Upper lobe of left lung (tissue), 6 donors: ENCODE results near the gene DENND2C. TPM values are rescaled to one million over a fixed set of nuclear protein-coding genes. Genes with fewer than 3 reads are reported as not detected.
A peak's percentile ranks its signal among the peaks of the same experiment; 100 is the strongest.

Source experiments
- ATAC-seq, 2 donors: fragments of 200-7000 bp; cut with Tn5 transposase; one replicate each; pipeline ENCODE4 v1.9.1; 2022; ENCODE audit warnings: mild to moderate bottlenecking in 2 of 2, moderate library complexity in 2 of 2; ENCODE audit not compliant: low FRiP score in 2 of 2
- DNase-seq, 2 donors: peaks; one replicate each; pipeline ENCODE4 v3.0.0-alpha.2; 2019 to 2020
- H3K27ac ChIP-seq, 4 donors: fragments of 200-600 bp; sonication (generic); one replicate each; pipeline ENCODE4 v1.5.1; 2016 to 2019
- H3K27me3 ChIP-seq, 4 donors: fragments of 200-600 bp; sonication (generic); one replicate each; pipeline ENCODE4 v1.5.1; 2017 to 2019
- H3K36me3 ChIP-seq, 4 donors: fragments of 200-600 bp; sonication (generic); one replicate each; pipeline ENCODE4 v1.5.1; 2016 to 2019
- H3K4me1 ChIP-seq, 4 donors: fragments of 200-600 bp; sonication (generic); one replicate each; pipeline ENCODE4 v1.5.1; 2018 to 2019
- H3K4me3 ChIP-seq, 4 donors: fragments of 200-600 bp; sonication (generic); one replicate each; pipeline ENCODE4 v1.5.1; 2017 to 2019; ENCODE audit warnings: mild to moderate bottlenecking in 2 of 4, moderate library complexity in 1 of 4
- H3K9me3 ChIP-seq, 4 donors: fragments of 200-600 bp; sonication (generic); one replicate each; pipeline ENCODE4 v1.5.1; 2018 to 2019
- CTCF ChIP-seq, 6 experiments: fragments of 450-650 bp in 4 of 6; fragments of 200-600 bp in 2 of 6; sonication (generic) in 2 of 6; IDR thresholded peaks; one replicate each; pipeline ENCODE4 v1.5.1; 2016 to 2019; ENCODE audit warnings: antibody characterized with exemption in 6 of 6
- EP300 ChIP-seq, 4 donors: sonication (generic); formaldehyde crosslinking; IDR thresholded peaks; one replicate each; pipeline ENCODE4 v1.5.1; 2017; ENCODE audit warnings: antibody characterized with exemption in 4 of 4, control low read depth in 2 of 4
- POLR2A ChIP-seq, 4 donors: fragments of 450-650 bp; IDR thresholded peaks; one replicate each; pipeline ENCODE4 v1.5.1; 2016 to 2017; ENCODE audit warnings: antibody characterized with exemption in 4 of 4, mild to moderate bottlenecking in 2 of 4
- POLR2AphosphoS5 ChIP-seq, 2 donors: sonication (generic); formaldehyde crosslinking; IDR thresholded peaks; one replicate each; pipeline ENCODE4 v1.5.1; 2017; ENCODE audit warnings: antibody characterized with exemption in 2 of 2
- WGBS, 2 donors: methylation state at CpG; one replicate each; pipeline ENCODE4 v1.1.5; 2017 to 2018; 5-methylcytosine and 5-hydroxymethylcytosine counted together
- total RNA-seq, 6 donors: library from RNA; depleted of rRNA in 4 of 6; stranded (reverse); fragments of >200 nt in 4 of 6; gene quantifications; one replicate each; pipeline versions ENCODE4 v1.1.0 to v1.2.1, GENCODE V29; 2016 to 2021
- donor health status: DM: no; HTN: no; CAD: no; lungs with moderate emphysema.
- donor health status: DM: no; HTN: yes; CAD: no; lungs with severe emphysema.

Gene DENND2C
- total RNA-seq, 6 donors from 2014 or later: 2.1 to 6.5 (median 3.6) TPM

- Histone ChIP-seq H3K27ac (peak within 1 kb of the TSS; percentile 91 to 95 (median 94)), H3K4me3 (peak within 1 kb of the TSS; percentile 69 to 84 (median 70)), H3K4me1 (peaks cover 11 to 19% (median 12%) of the 10 kb centered on the region in 4 donors), H3K27me3 (no peaks in the 10 kb centered on the region), H3K36me3 (peaks cover 22 to 72% (median 53%) of the 10 kb centered on the region in 4 donors), H3K9me3 (no peaks in the 10 kb centered on the region)
- 1 to 3% methylated on average over 19 to 38 of the region's 38 CpGs for WGBS, 2 donors
- peak; percentile 95 to 99 for DNase-seq
- TF ChIP-seq POLR2AphosphoS5 (IDR thresholded peaks at IDR 0.05) (peak; percentile 85 to 86), EP300 (IDR thresholded peaks at IDR 0.05) (peak in 1 of 4 donors; percentile 55), CTCF (IDR thresholded peaks at IDR 0.05) (peak in 3 of 6 experiments; percentile 4 to 17 (median 6)), POLR2A (IDR thresholded peaks at IDR 0.05) (peak; percentile 37 to 80 (median 64))
- ATAC-seq: peak; percentile 98 to 100
Observed at GRCh38 chr1:114716304-114717170, 46.7 kb upstream of the DENND2C start, which contains the start of gene NRAS. TSS of gene NRAS (minus strand) at chr1:114716771. CDS start at chr1:114716160, 611 bp downstream.

- ATAC-seq: peak in 1 of 2 donors; percentile 6
- H3K9me3 ChIP-seq: no peaks in the 10 kb centered on the region
- no peaks in the 10 kb centered on the region for H3K27me3 ChIP-seq
- H3K36me3 ChIP-seq: peaks cover 22 to 72% (median 52%) of the 10 kb centered on the region in 4 donors
- 42 to 46% methylated on average over 4 of the region's 4 CpGs for WGBS, 2 donors
- no peak for TF ChIP-seq POLR2A (IDR thresholded peaks at IDR 0.05)
- TF ChIP-seq CTCF (IDR thresholded peaks at IDR 0.05): no peak
- no peak for TF ChIP-seq POLR2AphosphoS5 (IDR thresholded peaks at IDR 0.05)
- TF ChIP-seq EP300 (IDR thresholded peaks at IDR 0.05): no peak
- H3K4me3 ChIP-seq: peak overlapping the region; percentile 69 to 84 (median 70)
- H3K4me1 ChIP-seq: peaks cover 11 to 19% (median 12%) of the 10 kb centered on the region in 4 donors
- peak overlapping the region; percentile 91 to 95 (median 94) for H3K27ac ChIP-seq
- DNase-seq: no peak
Observed at GRCh38 chr1:114715952-114716303, 46.1 kb upstream of the DENND2C start.

GRCh38 chr1:114712977-114713376 lies 43.1 kb upstream of the DENND2C start:
- Histone ChIP-seq H3K36me3 (peaks cover 15 to 71% (median 48%) of the 10 kb centered on the region in 4 donors), H3K9me3 (no peaks in the 10 kb centered on the region), H3K4me1 (peaks cover 11 to 19% (median 12%) of the 10 kb centered on the region in 4 donors), H3K27ac (no peak overlapping the region), H3K27me3 (no peaks in the 10 kb centered on the region), H3K4me3 (no peak overlapping the region)
- WGBS, 2 donors: 88 to 91% methylated on average over 4 of the region's 4 CpGs
- no peak for TF ChIP-seq POLR2AphosphoS5 (IDR thresholded peaks at IDR 0.05)
- no peak for TF ChIP-seq CTCF (IDR thresholded peaks at IDR 0.05)
- no peak for TF ChIP-seq EP300 (IDR thresholded peaks at IDR 0.05)
- no peak for TF ChIP-seq POLR2A (IDR thresholded peaks at IDR 0.05)
- DNase-seq (no peak), ATAC-seq (no peak)

- H3K4me1 ChIP-seq: peaks cover 5 to 8% (median 6%) of the 10 kb centered on the region in 4 donors
- DNase-seq: no peak
- no peak overlapping the region for H3K4me3 ChIP-seq
- H3K27me3 ChIP-seq: no peaks in the 10 kb centered on the region
- H3K9me3 ChIP-seq: no peaks in the 10 kb centered on the region
- TF ChIP-seq POLR2A (IDR thresholded peaks at IDR 0.05) (no peak), EP300 (IDR thresholded peaks at IDR 0.05) (no peak), CTCF (IDR thresholded peaks at IDR 0.05) (no peak), POLR2AphosphoS5 (IDR thresholded peaks at IDR 0.05) (no peak)
- WGBS, 2 donors: 83 to 99% methylated on average over 3 of the region's 3 CpGs
- H3K27ac ChIP-seq: no peak overlapping the region
- no peak for ATAC-seq
- H3K36me3 ChIP-seq: peaks cover 25 to 89% (median 61%) of the 10 kb centered on the region in 4 donors
Observed at GRCh38 chr1:114710360-114710759, 40.5 kb upstream of the DENND2C start.
